Tibial nerve (tissue), 4 donors: ENCODE data around the gene POLR3H. TPM values are rescaled to one million over a fixed set of nuclear protein-coding genes. Genes with fewer than 3 reads are reported as not detected.

Experiments
- DNase-seq, 2 donors: peaks; one replicate each; pipeline ENCODE4 v3.0.0-alpha.2; 2019; ENCODE audit warnings: low spot score in 2 of 2
- H3K27ac ChIP-seq, 4 donors: fragments of 200-600 bp; sonication (generic) in 3 of 4; one replicate each; pipeline ENCODE4 v1.5.1; 2017 to 2019; ENCODE audit warnings: mild to moderate bottlenecking in 1 of 4
- H3K27me3 ChIP-seq, 2 donors: fragments of 200-600 bp; sonication (generic) in 1 of 2; one replicate each; pipeline versions ENCODE4 v1.5.1 to v1.6.0; 2017 to 2019
- H3K36me3 ChIP-seq, 3 donors: fragments of 200-600 bp; sonication (generic); one replicate each; pipeline ENCODE4 v1.5.1; 2018 to 2019
- H3K4me1 ChIP-seq, 4 donors: fragments of 200-600 bp; sonication (generic) in 3 of 4; one replicate each; pipeline ENCODE4 v1.5.1; 2017 to 2019
- H3K4me3 ChIP-seq, 4 donors: fragments of 200-600 bp; sonication (generic) in 3 of 4; one replicate each; pipeline ENCODE4 v1.5.1; 2017 to 2019; ENCODE audit warnings: mild to moderate bottlenecking in 1 of 4, moderate library complexity in 1 of 4
- H3K9me3 ChIP-seq, 4 donors: fragments of 200-600 bp; sonication (generic) in 3 of 4; one replicate each; pipeline ENCODE4 v1.5.1; 2017 to 2019
- EP300 ChIP-seq, 2 donors: sonication (generic); formaldehyde crosslinking; IDR thresholded peaks; one replicate each; pipeline ENCODE4 v1.6.1; 2017; ENCODE audit warnings: antibody characterized with exemption in 2 of 2, mild to moderate bottlenecking in 1 of 2
- POLR2A ChIP-seq, 2 donors: fragments of 450-650 bp; IDR thresholded peaks; one replicate each; pipeline ENCODE4 v1.6.1; 2017; ENCODE audit warnings: antibody characterized with exemption in 2 of 2, mild to moderate bottlenecking in 2 of 2, moderate library complexity in 2 of 2
- WGBS, 2 donors: methylation state at CpG; one replicate each; pipeline ENCODE4 v1.1.5; 2018; 5-methylcytosine and 5-hydroxymethylcytosine counted together
- total RNA-seq, 4 donors: library from RNA; depleted of rRNA; stranded (reverse); fragments of >200 nt; gene quantifications; one replicate each; pipeline ENCODE4 v1.1.0, GENCODE V29; 2016
- TF ChIP-seq, protein P1 (sequence below), 5 experiments: fragments of 200-600 bp in 3 of 5; fragments of 450-650 bp in 2 of 5; sonication (generic) in 3 of 5; IDR thresholded peaks; one replicate each; pipeline ENCODE4 v1.5.1; 2016 to 2019; ENCODE audit warnings: antibody characterized with exemption in 5 of 5, mild to moderate bottlenecking in 3 of 5, moderate library complexity in 2 of 5

Gene POLR3H
- total RNA-seq, 4 donors from 2014 or later, result 26.6 to 33.6 (median 27.5) TPM

DNA sequence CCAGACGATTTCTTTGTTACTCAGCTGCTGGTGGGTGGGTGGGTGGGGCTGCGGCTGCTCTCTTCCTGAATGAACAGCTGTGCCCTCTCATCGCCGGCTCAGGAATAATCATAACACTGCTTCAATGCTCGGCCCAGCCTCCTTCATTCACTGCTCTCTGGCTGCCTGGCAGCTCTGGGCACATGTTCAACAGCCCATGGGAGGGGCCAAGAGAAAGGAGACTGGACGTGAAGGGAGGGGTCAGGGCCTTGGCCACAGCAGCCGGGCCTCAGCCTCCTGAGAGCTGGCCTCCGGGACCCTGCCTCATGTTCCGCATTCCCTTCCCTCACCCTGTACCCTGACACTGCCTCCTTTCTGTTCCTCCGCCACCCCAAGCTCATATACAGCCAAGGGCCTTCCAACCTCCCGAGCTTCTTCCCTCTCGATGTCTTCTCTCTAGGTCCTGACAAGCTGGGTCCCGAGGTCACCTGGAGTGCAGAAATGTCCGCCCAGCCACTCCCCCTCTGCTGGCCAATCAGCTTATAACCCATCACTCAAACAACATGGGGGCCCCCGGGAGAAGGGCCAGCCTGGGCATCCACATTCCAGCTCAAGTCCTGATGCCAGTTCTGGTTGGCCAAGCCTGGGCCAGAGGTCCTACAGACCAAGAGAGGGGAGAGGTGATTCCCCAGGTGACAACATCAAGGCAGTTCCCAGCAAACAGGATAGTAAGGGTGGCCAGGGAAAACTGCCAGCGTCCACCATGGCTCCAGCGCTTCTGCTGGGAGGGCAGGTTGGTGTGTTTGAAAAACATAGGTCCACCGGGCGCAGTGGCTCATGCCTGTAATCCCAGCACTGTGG, 13.4 kb upstream of the POLR3H start:
- Histone ChIP-seq H3K36me3 (no peaks in the 10 kb centered on the region), H3K4me3 (peak overlapping the region in 1 of 4 donors; percentile 3), H3K27me3 (no peaks in the 10 kb centered on the region), H3K9me3 (no peaks in the 10 kb centered on the region), H3K4me1 (peaks cover 0 to 42% (median 21%) of the 10 kb centered on the region in 4 donors), H3K27ac (peak overlapping the region; percentile 46 to 82 (median 66))
- DNase-seq, result peak; percentile 51 to 57
- WGBS, 2 donors, result 26 to 30% methylated on average over 18 to 19 of the region's 19 CpGs
- TF ChIP-seq, protein P1, sequence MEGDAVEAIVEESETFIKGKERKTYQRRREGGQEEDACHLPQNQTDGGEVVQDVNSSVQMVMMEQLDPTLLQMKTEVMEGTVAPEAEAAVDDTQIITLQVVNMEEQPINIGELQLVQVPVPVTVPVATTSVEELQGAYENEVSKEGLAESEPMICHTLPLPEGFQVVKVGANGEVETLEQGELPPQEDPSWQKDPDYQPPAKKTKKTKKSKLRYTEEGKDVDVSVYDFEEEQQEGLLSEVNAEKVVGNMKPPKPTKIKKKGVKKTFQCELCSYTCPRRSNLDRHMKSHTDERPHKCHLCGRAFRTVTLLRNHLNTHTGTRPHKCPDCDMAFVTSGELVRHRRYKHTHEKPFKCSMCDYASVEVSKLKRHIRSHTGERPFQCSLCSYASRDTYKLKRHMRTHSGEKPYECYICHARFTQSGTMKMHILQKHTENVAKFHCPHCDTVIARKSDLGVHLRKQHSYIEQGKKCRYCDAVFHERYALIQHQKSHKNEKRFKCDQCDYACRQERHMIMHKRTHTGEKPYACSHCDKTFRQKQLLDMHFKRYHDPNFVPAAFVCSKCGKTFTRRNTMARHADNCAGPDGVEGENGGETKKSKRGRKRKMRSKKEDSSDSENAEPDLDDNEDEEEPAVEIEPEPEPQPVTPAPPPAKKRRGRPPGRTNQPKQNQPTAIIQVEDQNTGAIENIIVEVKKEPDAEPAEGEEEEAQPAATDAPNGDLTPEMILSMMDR (IDR thresholded peaks at IDR 0.05), result no peak
- TF ChIP-seq EP300 (IDR thresholded peaks at IDR 0.05) (peak in 1 of 2 donors; percentile 59), POLR2A (IDR thresholded peaks at IDR 0.05) (no peak)

DNA sequence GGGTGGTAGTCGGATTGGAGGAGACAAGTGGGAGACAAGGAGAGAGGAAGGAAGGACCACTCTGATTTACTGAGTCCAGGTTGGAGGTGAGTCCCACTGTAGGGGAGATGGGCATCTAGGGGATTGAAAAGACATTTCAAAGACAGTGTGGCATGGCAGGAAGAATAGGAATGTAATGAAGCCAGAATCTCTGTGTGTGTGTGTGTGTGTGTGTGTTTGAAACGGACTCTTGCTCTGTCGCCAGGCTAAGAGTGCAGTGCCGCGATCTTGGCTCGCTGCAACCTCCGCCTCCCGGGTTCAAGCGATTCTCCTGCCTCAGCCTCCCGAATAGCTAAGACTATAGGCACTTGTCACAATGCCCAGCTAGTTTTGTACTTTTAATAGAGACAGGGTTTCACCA, 12.3 kb upstream of the POLR3H start:
- peak overlapping the region in 3 of 4 donors; percentile 46 to 82 (median 73) for H3K27ac ChIP-seq
- peaks cover 0 to 42% (median 21%) of the 10 kb centered on the region in 4 donors for H3K4me1 ChIP-seq
- H3K9me3 ChIP-seq, result no peaks in the 10 kb centered on the region
- H3K27me3 ChIP-seq, result no peaks in the 10 kb centered on the region
- no peaks in the 10 kb centered on the region for H3K36me3 ChIP-seq
- H3K4me3 ChIP-seq, result no peak overlapping the region
- WGBS, 2 donors, result 69 to 74% methylated on average over 10 of the region's 10 CpGs
- TF ChIP-seq POLR2A (IDR thresholded peaks at IDR 0.05), result no peak
- TF ChIP-seq, protein P1 (IDR thresholded peaks at IDR 0.05), result no peak
- TF ChIP-seq EP300 (IDR thresholded peaks at IDR 0.05), result no peak
- no peak for DNase-seq

GRCh38 chr22:41555325-41555982, 11.2 kb upstream of the POLR3H start:
- H3K36me3 ChIP-seq, result no peaks in the 10 kb centered on the region
- H3K4me3 ChIP-seq, result no peak overlapping the region
- H3K4me1 ChIP-seq, result peaks cover 0 to 34% (median 17%) of the 10 kb centered on the region in 4 donors
- no peaks in the 10 kb centered on the region for H3K27me3 ChIP-seq
- H3K27ac ChIP-seq, result no peak overlapping the region
- H3K9me3 ChIP-seq, result no peaks in the 10 kb centered on the region
- WGBS, 2 donors, result 62 to 67% methylated on average over 7 of the region's 7 CpGs
- DNase-seq, result no peak
- TF ChIP-seq, protein P1 (IDR thresholded peaks at IDR 0.05), result no peak
- TF ChIP-seq EP300 (IDR thresholded peaks at IDR 0.05) (no peak), POLR2A (IDR thresholded peaks at IDR 0.05) (no peak)

DNA sequence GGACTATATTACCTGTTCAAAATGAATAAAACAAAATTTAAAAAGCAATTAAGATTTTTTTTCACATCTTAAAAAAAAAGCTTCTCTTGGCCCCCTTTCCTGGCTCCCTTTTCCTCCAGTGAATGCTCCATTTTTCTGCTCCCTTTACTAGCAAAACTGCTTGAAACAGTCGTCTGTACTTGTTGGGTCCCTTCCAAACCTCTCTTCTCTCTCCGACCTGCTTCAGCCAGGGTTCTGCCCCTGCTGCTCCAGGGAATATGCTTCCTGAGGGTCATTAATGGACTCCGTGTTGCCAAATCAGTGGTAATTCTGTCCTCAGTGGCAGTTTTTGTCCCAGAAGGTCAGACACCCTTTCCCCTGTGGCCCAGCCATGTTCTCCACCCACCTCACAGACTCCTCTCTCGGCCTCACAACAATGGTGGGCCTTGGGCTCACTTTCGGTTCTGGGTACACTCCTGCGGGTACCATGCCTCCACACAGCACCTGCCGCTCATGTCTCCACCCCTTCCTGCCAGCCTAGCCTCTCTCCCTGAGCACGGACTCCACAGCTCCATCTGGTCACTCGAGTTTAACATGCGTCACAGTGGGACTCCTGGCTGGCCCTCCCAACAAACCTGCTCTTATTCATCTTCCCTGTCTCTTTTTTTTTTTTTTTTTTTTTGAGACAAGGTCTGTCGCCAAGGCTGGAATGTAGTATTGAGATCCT, 7.8 kb upstream of the POLR3H start:
- Histone ChIP-seq H3K36me3 (no peaks in the 10 kb centered on the region), H3K4me3 (no peak overlapping the region), H3K27me3 (no peaks in the 10 kb centered on the region), H3K9me3 (no peaks in the 10 kb centered on the region), H3K4me1 (peaks cover 0 to 10% (median 8%) of the 10 kb centered on the region in 4 donors), H3K27ac (no peak overlapping the region)
- no peak for DNase-seq
- TF ChIP-seq POLR2A (IDR thresholded peaks at IDR 0.05) (no peak), EP300 (IDR thresholded peaks at IDR 0.05) (no peak)
- TF ChIP-seq, protein P1 (IDR thresholded peaks at IDR 0.05), result no peak
- whole genome bisulfite sequencing, 2 donors, result 51 to 66% methylated on average over 10 to 11 of the region's 11 CpGs
